GM23338 (cell line): ENCODE measurements around the gene CUX1. TPM values are rescaled to one million over a fixed set of nuclear protein-coding genes. Genes with fewer than 3 reads are reported as not detected.
A peak's percentile ranks its signal among the peaks of the same experiment; 100 is the strongest.

Source experiments
- ATAC-seq: fragments of 200-7000 bp; cut with Tn5 transposase; 3 replicates; pipeline ENCODE4 v1.9.1; 2020
- DNase-seq: peaks from one replicate; pipeline ENCODE4 v3.0.0-alpha.2; 2015; ENCODE audit warnings: low spot score
- H2AFZ ChIP-seq: fragments of 200-600 bp; sonication (generic); 2 replicates; pipeline ENCODE4 v1.8.0; 2016; ENCODE audit warnings: antibody characterized with exemption, mild to moderate bottlenecking, moderate library complexity
- H3F3A ChIP-seq: fragments of 200-600 bp; sonication (generic); replicated peaks from 2 replicates; pipeline ENCODE4 v1.8.0; 2017; ENCODE audit warnings: antibody characterized with exemption, mixed run types, low read depth
- H3K27ac ChIP-seq: fragments of 200-600 bp; sonication (generic); 2 replicates; pipeline ENCODE4 v1.6.1; 2016; ENCODE audit warnings: low read depth
- H3K27me3 ChIP-seq: fragments of 200-600 bp; sonication (generic); 2 replicates; pipeline ENCODE4 v1.8.0; 2016; ENCODE audit warnings: mild to moderate bottlenecking, mixed run types, moderate library complexity; ENCODE audit not compliant: insufficient read depth
- H3K36me3 ChIP-seq: fragments of 200-600 bp; sonication (generic); 2 replicates; pipeline ENCODE4 v1.8.0; 2016; ENCODE audit warnings: mild to moderate bottlenecking; ENCODE audit not compliant: insufficient read depth
- H3K4me1 ChIP-seq: fragments of 200-600 bp; sonication (generic); 2 replicates; pipeline ENCODE4 v1.8.0; 2016; ENCODE audit warnings: mild to moderate bottlenecking, moderate library complexity; ENCODE audit not compliant: insufficient read depth
- H3K4me2 ChIP-seq: fragments of 200-600 bp; sonication (generic); 2 replicates; pipeline ENCODE4 v1.7.1; 2017; ENCODE audit warnings: mixed run types
- H3K4me3 ChIP-seq: fragments of 200-600 bp; sonication (generic); 2 replicates; pipeline ENCODE4 v1.6.1; 2016; ENCODE audit warnings: mixed run types
- H3K79me2 ChIP-seq: fragments of 200-600 bp; sonication (generic); replicated peaks from 2 replicates; pipeline ENCODE4 v1.8.0; 2017; ENCODE audit warnings: mild to moderate bottlenecking; ENCODE audit not compliant: insufficient read depth
- H3K9me2 ChIP-seq: fragments of 200-600 bp; sonication (generic); 2 replicates; pipeline ENCODE4 v1.8.0; 2017; ENCODE audit not compliant: insufficient read depth
- H4K20me1 ChIP-seq: fragments of 200-600 bp; sonication (generic); replicated peaks from 2 replicates; pipeline ENCODE4 v1.8.0; 2017; ENCODE audit warnings: mild to moderate bottlenecking; ENCODE audit not compliant: insufficient read depth
- H3K27ac Mint-ChIP-seq: 2 replicates; pipeline ENCODE4 v1.8.0; 2020; ENCODE audit warnings: inconsistent platforms, mild to moderate bottlenecking, moderate library complexity, mixed read lengths
- H3K27me3 Mint-ChIP-seq: 3 replicates; pipeline ENCODE4 v1.8.0; 2022; ENCODE audit warnings: low read depth, mild to moderate bottlenecking, moderate library complexity, mixed read lengths, inconsistent platforms; ENCODE audit not compliant: insufficient read depth, poor library complexity
- H3K36me3 Mint-ChIP-seq: 3 replicates; pipeline ENCODE4 v1.8.0; 2021; ENCODE audit warnings: low read depth, mild to moderate bottlenecking, inconsistent platforms, moderate library complexity, mixed read lengths
- H3K4me1 Mint-ChIP-seq: 3 replicates; pipeline ENCODE4 v1.8.0; 2020; ENCODE audit warnings: mild to moderate bottlenecking, inconsistent platforms, mixed read lengths
- H3K4me3 Mint-ChIP-seq: 3 replicates; pipeline ENCODE4 v1.8.0; 2021; ENCODE audit warnings: moderate library complexity, mild to moderate bottlenecking, inconsistent platforms, mixed read lengths
- H3K9me3 Mint-ChIP-seq: 3 replicates; pipeline ENCODE4 v1.8.0; 2020; ENCODE audit warnings: moderate library complexity, mild to moderate bottlenecking, inconsistent platforms, mixed read lengths
- CREB1 ChIP-seq: fragments of 250-450 bp; sonication (Bioruptor Pico); IDR thresholded peaks from 2 replicates; pipeline ENCODE4 v1.5.0; 2020; ENCODE audit warnings: low read depth, mild to moderate bottlenecking, moderate library complexity
- CTCF ChIP-seq, 2 experiments: fragments of 200-600 bp in 1 of 2; sonication (generic) in 1 of 2; conservative IDR thresholded peaks; 2 replicates each; pipeline versions ENCODE4 v1.5.1 to v1.6.1; 2016 to 2017; ENCODE audit warnings: antibody characterized with exemption in 2 of 2, low read depth in 2 of 2, mild to moderate bottlenecking in 2 of 2, moderate library complexity in 1 of 2
- ETS1 ChIP-seq: IDR thresholded peaks from 2 replicates; pipeline ENCODE4 v1.6.1; 2016; ENCODE audit warnings: antibody characterized with exemption
- EZH2 ChIP-seq: fragments of 200-600 bp; sonication (generic); IDR thresholded peaks from one replicate; pipeline ENCODE4 v1.8.0; 2017; ENCODE audit warnings: antibody characterized with exemption, mild to moderate bottlenecking, low read depth; ENCODE audit not compliant: unreplicated experiment
- EZH2phosphoT487 ChIP-seq: fragments of 200-600 bp; sonication (generic); IDR thresholded peaks from one replicate; pipeline ENCODE4 v1.8.1; 2018; ENCODE audit warnings: antibody characterized with exemption; ENCODE audit not compliant: unreplicated experiment
- JUNB ChIP-seq: IDR thresholded peaks from one replicate; pipeline ENCODE4 v1.6.1; 2016; ENCODE audit warnings: antibody characterized with exemption; ENCODE audit not compliant: unreplicated experiment
- NANOG ChIP-seq: IDR thresholded peaks from 2 replicates; pipeline ENCODE4 v1.6.1; 2016; ENCODE audit warnings: antibody characterized with exemption, borderline replicate concordance
- POLR2AphosphoS5 ChIP-seq: IDR thresholded peaks from 2 replicates; pipeline ENCODE4 v1.6.1; 2016; ENCODE audit warnings: antibody characterized with exemption, low read depth
- STAT1 ChIP-seq: IDR thresholded peaks from one replicate; pipeline ENCODE4 v1.6.1; 2016; ENCODE audit warnings: antibody characterized with exemption; ENCODE audit not compliant: unreplicated experiment
- ZNF331 ChIP-seq: fragments of 250-450 bp; sonication (Bioruptor Pico); IDR thresholded peaks from 2 replicates; pipeline ENCODE4 v1.5.0; 2020; ENCODE audit warnings: low read depth, mild to moderate bottlenecking, moderate library complexity
- ZNF462 ChIP-seq: fragments of 250-450 bp; sonication (Bioruptor Pico); IDR thresholded peaks from 2 replicates; pipeline ENCODE4 v1.5.0; 2020; ENCODE audit warnings: mild to moderate bottlenecking, moderate library complexity
- polyA plus RNA-seq: library from polyadenylated mRNA; unstranded; fragments of >200 nt; fragmentation: Nextera tagmentation; extraction: Ambion mirVana; gene quantifications from 2 replicates; pipeline ENCODE4 v1.2.1, GENCODE V29; 2016
- total RNA-seq: library from RNA; depleted of rRNA; stranded (reverse); fragments of >200 nt; shearing (Covaris generic); gene quantifications from 2 replicates; pipeline ENCODE4 v1.2.3, GENCODE V29; 2014

Gene CUX1
- total and polyA plus RNA-seq, 2 experiments from 2014 or later: 49.9 to 64.0 TPM

GRCh38 chr7:101974393-101974792 is 157.0 kb downstream of the CUX1 start:
- H3K4me1 Mint-ChIP-seq: peaks cover 35% of the 10 kb centered on the region
- Histone ChIP-seq H3K79me2 (peaks cover 73% of the 10 kb centered on the region), H4K20me1 (peaks cover 13% of the 10 kb centered on the region), H3F3A (no peaks in the 10 kb centered on the region), H3K27me3 (no peaks in the 10 kb centered on the region), H3K4me1 (peaks cover 8% of the 10 kb centered on the region; the same call in 1 of the 2 replicates), H3K4me3 (no peak overlapping the region), H2AFZ (no peak overlapping the region), H3K4me2 (no peak overlapping the region), H3K27ac (no peak overlapping the region), H3K9me2 (no peaks in the 10 kb centered on the region), H3K36me3 (no peaks in the 10 kb centered on the region)
- TF ChIP-seq ZNF462 (CRISPR knock-in tag): no peak
- H3K27ac Mint-ChIP-seq: peak overlapping the region; percentile 70; the same call in 1 of the 2 replicates
- ATAC-seq (no peak), DNase-seq (no peak)
- H3K36me3 Mint-ChIP-seq: peaks cover 4% of the 10 kb centered on the region; the same call in 1 of the 3 replicates
- H3K27me3 Mint-ChIP-seq: peaks cover 4% of the 10 kb centered on the region
- no peak overlapping the region for H3K4me3 Mint-ChIP-seq
- H3K9me3 Mint-ChIP-seq: no peaks in the 10 kb centered on the region; the same call in 2 of the 3 replicates

- no peak overlapping the region for H3K4me3 ChIP-seq
- peaks cover 12% of the 10 kb centered on the region for H4K20me1 ChIP-seq
- Mint-ChIP-seq H3K27ac (no peak overlapping the region; the same call in 1 of the 2 replicates), H3K9me3 (no peaks in the 10 kb centered on the region; the same call in 2 of the 3 replicates), H3K36me3 (peaks cover 4% of the 10 kb centered on the region; the same call in 1 of the 3 replicates), H3K27me3 (peaks cover 4% of the 10 kb centered on the region), H3K4me1 (peaks cover 28% of the 10 kb centered on the region), H3K4me3 (no peak overlapping the region)
- no peak for DNase-seq
- H3K9me2 ChIP-seq: no peaks in the 10 kb centered on the region
- ATAC-seq: no peak
- H3K4me2 ChIP-seq: no peak overlapping the region
- H3K4me1 ChIP-seq: peaks cover 1% of the 10 kb centered on the region; the same call in 1 of the 2 replicates
- H3F3A ChIP-seq: no peaks in the 10 kb centered on the region
- no peak overlapping the region for H3K27ac ChIP-seq
- H3K27me3 ChIP-seq: no peaks in the 10 kb centered on the region
- no peaks in the 10 kb centered on the region for H3K36me3 ChIP-seq
- no peak overlapping the region for H2AFZ ChIP-seq
- H3K79me2 ChIP-seq: peaks cover 70% of the 10 kb centered on the region
- TF ChIP-seq JUNB (no peak), POLR2AphosphoS5 (no peak), EZH2 (no peak), NANOG (no peak), EZH2phosphoT487 (no peak), CREB1 (CRISPR knock-in tag) (no peak), ZNF331 (CRISPR knock-in tag) (no peak), CTCF (conservative IDR thresholded peaks at IDR 0.05; ENCODE audit: low read depth in 2 of 2) (no peak), ETS1 (no peak), STAT1 (no peak)
Observed at GRCh38 chr7:101975046-101975445, 157.6 kb downstream of the CUX1 start.
